Activated naive CD8-positive, alpha-beta T cell treated with anti-CD3 and anti-CD28 coated beads for 36 hours (primary cell): Measurements from ENCODE around the gene NOVA2. TPM values are rescaled to one million over a fixed set of nuclear protein-coding genes. Genes with fewer than 3 reads are reported as not detected.
A peak's percentile ranks its signal among the peaks of the same experiment; 100 is the strongest.

Experiments
- DNase-seq: peaks from one replicate; pipeline ENCODE4 v3.0.0; 2021
- H3K27ac Mint-ChIP-seq: one replicate; pipeline ENCODE4 v1.8.0; 2022; ENCODE audit warnings: mild to moderate bottlenecking, moderate library complexity, mixed read lengths
- H3K27me3 Mint-ChIP-seq: one replicate; pipeline ENCODE4 v1.8.0; 2022; ENCODE audit warnings: mild to moderate bottlenecking, mixed read lengths
- H3K36me3 Mint-ChIP-seq: one replicate; pipeline ENCODE4 v1.8.0; 2021; ENCODE audit warnings: mild to moderate bottlenecking, mixed read lengths
- H3K4me1 Mint-ChIP-seq: one replicate; pipeline ENCODE4 v1.8.0; 2021; ENCODE audit warnings: mixed read lengths
- H3K4me3 Mint-ChIP-seq: one replicate; pipeline ENCODE4 v1.8.0; 2022; ENCODE audit warnings: mild to moderate bottlenecking, moderate library complexity, mixed read lengths
- H3K9me3 Mint-ChIP-seq: one replicate; pipeline ENCODE4 v1.8.0; 2022; ENCODE audit warnings: mixed read lengths
- total RNA-seq, 2 experiments: library from RNA; stranded (reverse); gene quantifications; one replicate each; pipeline ENCODE4 v1.2.3, GENCODE V29; 2021

NOVA2 gene
- total RNA-seq, 2 experiments from 2014 or later, result not detected

GRCh38 chr19:45958320-45958719 lies 15.3 kb downstream of the NOVA2 start:
- DNase-seq, result no peak
- Mint-ChIP-seq H3K9me3 (no peaks in the 10 kb centered on the region), H3K27ac (no peak overlapping the region), H3K4me1 (peaks cover under 1% of the 10 kb centered on the region), H3K4me3 (no peak overlapping the region), H3K36me3 (no peaks in the 10 kb centered on the region), H3K27me3 (peaks cover 59% of the 10 kb centered on the region)

GRCh38 chr19:45955905-45956608 lies 17.6 kb downstream of the NOVA2 start:
- Mint-ChIP-seq H3K9me3 (peaks cover 3% of the 10 kb centered on the region), H3K4me3 (no peak overlapping the region)

GRCh38 chr19:45954156-45954555 lies 19.5 kb downstream of the NOVA2 start:
- H3K4me1 Mint-ChIP-seq, result peaks cover 4% of the 10 kb centered on the region
- H3K27me3 Mint-ChIP-seq, result peaks cover 37% of the 10 kb centered on the region
- no peak overlapping the region for H3K27ac Mint-ChIP-seq
- H3K4me3 Mint-ChIP-seq, result no peak overlapping the region
- peaks cover 3% of the 10 kb centered on the region for H3K9me3 Mint-ChIP-seq
- no peak for DNase-seq
- no peaks in the 10 kb centered on the region for H3K36me3 Mint-ChIP-seq

More at GRCh38 chr19:45955905-45956608, 17.6 kb downstream of the NOVA2 start:
- DNase-seq, result no peak
- Mint-ChIP-seq H3K27ac (no peak overlapping the region), H3K4me1 (peaks cover 4% of the 10 kb centered on the region), H3K36me3 (no peaks in the 10 kb centered on the region), H3K27me3 (peaks cover 52% of the 10 kb centered on the region)

GRCh38 chr19:45953676-45954075 lies 20.0 kb downstream of the NOVA2 start:
- Mint-ChIP-seq H3K4me3 (no peak overlapping the region), H3K36me3 (no peaks in the 10 kb centered on the region), H3K27ac (no peak overlapping the region), H3K9me3 (peaks cover 3% of the 10 kb centered on the region), H3K27me3 (peaks cover 33% of the 10 kb centered on the region), H3K4me1 (peaks cover 4% of the 10 kb centered on the region)
- DNase-seq, result no peak

- Mint-ChIP-seq H3K4me3 (peak overlapping the region; percentile 63), H3K36me3 (no peaks in the 10 kb centered on the region), H3K27ac (no peak overlapping the region), H3K4me1 (peaks cover 4% of the 10 kb centered on the region), H3K9me3 (peaks cover 3% of the 10 kb centered on the region), H3K27me3 (peaks cover 28% of the 10 kb centered on the region)
- DNase-seq, result peak; percentile 61
Measured at GRCh38 chr19:45952686-45953505, 20.8 kb downstream of the NOVA2 start.

- Mint-ChIP-seq H3K27ac (no peak overlapping the region), H3K4me3 (peak overlapping the region; percentile 63), H3K4me1 (peaks cover 4% of the 10 kb centered on the region), H3K9me3 (peaks cover 3% of the 10 kb centered on the region), H3K36me3 (no peaks in the 10 kb centered on the region), H3K27me3 (peaks cover 28% of the 10 kb centered on the region)
- no peak for DNase-seq
Measured at GRCh38 chr19:45952341-45952685, 21.4 kb downstream of the NOVA2 start.

GRCh38 chr19:45947926-45948325 lies 25.7 kb downstream of the NOVA2 start:
- no peak overlapping the region for H3K4me3 Mint-ChIP-seq
- no peaks in the 10 kb centered on the region for H3K4me1 Mint-ChIP-seq
- no peaks in the 10 kb centered on the region for H3K36me3 Mint-ChIP-seq
- H3K27ac Mint-ChIP-seq, result no peak overlapping the region
- no peak for DNase-seq
- H3K9me3 Mint-ChIP-seq, result no peaks in the 10 kb centered on the region
- H3K27me3 Mint-ChIP-seq, result peaks cover 26% of the 10 kb centered on the region

- DNase-seq, result no peak
- Mint-ChIP-seq H3K36me3 (no peaks in the 10 kb centered on the region), H3K27me3 (peaks cover 45% of the 10 kb centered on the region)
Measured at GRCh38 chr19:45940515-45940805, 33.2 kb downstream of the NOVA2 start.

GRCh38 chr19:45939792-45940514 lies 33.7 kb downstream of the NOVA2 start:
- H3K27ac Mint-ChIP-seq, result no peak overlapping the region
- H3K4me3 Mint-ChIP-seq, result no peak overlapping the region
- no peak for DNase-seq
- peaks cover 50% of the 10 kb centered on the region for H3K27me3 Mint-ChIP-seq
- H3K9me3 Mint-ChIP-seq, result no peaks in the 10 kb centered on the region
- no peaks in the 10 kb centered on the region for H3K36me3 Mint-ChIP-seq
- peaks cover 2% of the 10 kb centered on the region for H3K4me1 Mint-ChIP-seq

More at GRCh38 chr19:45940515-45940805, 33.2 kb downstream of the NOVA2 start:
- Mint-ChIP-seq H3K4me3 (no peak overlapping the region), H3K9me3 (no peaks in the 10 kb centered on the region), H3K27ac (no peak overlapping the region), H3K4me1 (peaks cover 2% of the 10 kb centered on the region)

- Mint-ChIP-seq H3K27ac (no peak overlapping the region), H3K27me3 (peaks cover 52% of the 10 kb centered on the region), H3K36me3 (no peaks in the 10 kb centered on the region), H3K9me3 (no peaks in the 10 kb centered on the region), H3K4me1 (peaks cover 2% of the 10 kb centered on the region), H3K4me3 (no peak overlapping the region)
- no peak for DNase-seq
Measured at GRCh38 chr19:45938733-45939319, 34.8 kb downstream of the NOVA2 start.

- no peak for DNase-seq
- Mint-ChIP-seq H3K4me3 (no peak overlapping the region), H3K4me1 (peaks cover 2% of the 10 kb centered on the region), H3K27ac (no peak overlapping the region), H3K9me3 (no peaks in the 10 kb centered on the region), H3K36me3 (no peaks in the 10 kb centered on the region), H3K27me3 (peaks cover 71% of the 10 kb centered on the region)
Measured at GRCh38 chr19:45935267-45935666, 38.4 kb downstream of the NOVA2 start.

- Mint-ChIP-seq H3K4me3 (no peak overlapping the region), H3K9me3 (no peaks in the 10 kb centered on the region), H3K4me1 (peaks cover 2% of the 10 kb centered on the region), H3K27me3 (peaks cover 71% of the 10 kb centered on the region), H3K36me3 (no peaks in the 10 kb centered on the region), H3K27ac (no peak overlapping the region)
- no peak for DNase-seq
Measured at GRCh38 chr19:45934551-45935230, 39.0 kb downstream of the NOVA2 start.

GRCh38 chr19:45933759-45934158 lies 39.9 kb downstream of the NOVA2 start:
- H3K27me3 Mint-ChIP-seq, result peaks cover 70% of the 10 kb centered on the region
- no peak overlapping the region for H3K27ac Mint-ChIP-seq
- H3K36me3 Mint-ChIP-seq, result no peaks in the 10 kb centered on the region
- H3K4me1 Mint-ChIP-seq, result peaks cover under 1% of the 10 kb centered on the region
- DNase-seq, result no peak
- H3K4me3 Mint-ChIP-seq, result no peak overlapping the region
- H3K9me3 Mint-ChIP-seq, result no peaks in the 10 kb centered on the region

- no peak overlapping the region for H3K4me3 Mint-ChIP-seq
- H3K27me3 Mint-ChIP-seq, result peaks cover 59% of the 10 kb centered on the region
- H3K9me3 Mint-ChIP-seq, result no peaks in the 10 kb centered on the region
- H3K4me1 Mint-ChIP-seq, result peaks cover 5% of the 10 kb centered on the region
- no peaks in the 10 kb centered on the region for H3K36me3 Mint-ChIP-seq
- no peak for DNase-seq
- H3K27ac Mint-ChIP-seq, result no peak overlapping the region
Measured at GRCh38 chr19:45931055-45931454, 42.6 kb downstream of the NOVA2 start.
